Activated CD4-positive, alpha-beta T cell treated with anti-CD3 and anti-CD28 coated beads, Interleukin-2, amount 50 U/mL, for 48 hours (primary cell): ENCODE data around the gene DOCK7.

Source experiments
- DNase-seq, 2 experiments: peaks; one replicate each; pipeline ENCODE4 v3.0.0-alpha.2; 2020

Gene DOCK7

DNA sequence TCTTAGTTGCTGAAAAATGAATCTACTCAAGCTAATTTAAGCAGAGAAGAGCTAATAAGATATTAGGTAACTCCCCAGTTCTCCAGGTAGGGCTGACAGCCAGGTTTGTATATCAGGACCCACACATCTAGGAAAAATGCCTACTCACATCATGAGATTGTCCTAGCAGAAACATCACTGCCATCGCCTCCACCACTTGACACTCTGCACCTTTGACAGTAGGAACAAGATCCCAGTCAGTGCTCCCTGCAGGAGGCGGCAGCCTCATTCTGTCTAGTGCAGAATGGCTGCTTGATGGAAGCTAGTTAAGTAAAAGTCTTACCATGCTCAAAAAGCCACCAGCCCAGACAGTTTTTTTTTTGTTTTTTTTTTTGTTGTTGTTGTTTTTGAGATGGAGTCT is 282.9 kb downstream of the DOCK7 start:
- DNase-seq = no peak
